WTC11 (cell line): ENCODE results near the gene PNCK.

Source experiments
- AFF4 ChIP-seq: sonication (generic); formaldehyde crosslinking; IDR thresholded peaks from 2 replicates; pipeline ENCODE4 v1.8.1; 2023; ENCODE audit warnings: mild to moderate bottlenecking, missing genetic modification reagents, borderline replicate concordance
- CREM ChIP-seq: sonication (generic); formaldehyde crosslinking; IDR thresholded peaks from 2 replicates; pipeline ENCODE4 v1.8.1; 2022; ENCODE audit warnings: mild to moderate bottlenecking, missing genetic modification reagents, moderate library complexity
- CTCF ChIP-seq: fragments of 200-600 bp; IDR thresholded peaks from 2 replicates; pipeline ENCODE4 v1.8.0; 2022; ENCODE audit warnings: antibody characterized with exemption
- JUN ChIP-seq: sonication (generic); formaldehyde crosslinking; IDR thresholded peaks from 2 replicates; pipeline ENCODE4 v1.8.0; 2023; ENCODE audit warnings: mild to moderate bottlenecking, missing genetic modification reagents
- KAT7 ChIP-seq: sonication (generic); formaldehyde crosslinking; IDR thresholded peaks from 2 replicates; pipeline ENCODE4 v1.8.1; 2023; ENCODE audit warnings: missing genetic modification reagents, mild to moderate bottlenecking, borderline replicate concordance
- RELA ChIP-seq: sonication (generic); formaldehyde crosslinking; IDR thresholded peaks from 2 replicates; pipeline ENCODE4 v1.8.1; 2022; ENCODE audit warnings: missing genetic modification reagents, mild to moderate bottlenecking, borderline replicate concordance
- TCF7 ChIP-seq: sonication (generic); formaldehyde crosslinking; IDR thresholded peaks from 2 replicates; pipeline ENCODE4 v1.8.0; 2022; ENCODE audit warnings: mild to moderate bottlenecking, low read depth, missing genetic modification reagents, moderate library complexity
- TEAD4 ChIP-seq: sonication (generic); formaldehyde crosslinking; IDR thresholded peaks from 2 replicates; pipeline ENCODE4 v1.8.0; 2022; ENCODE audit warnings: mild to moderate bottlenecking, missing genetic modification reagents

- TF ChIP-seq RELA (no peak), CREM (no peak), TCF7 (CRISPR knock-in tag) (no peak), TEAD4 (CRISPR knock-in tag) (no peak), AFF4 (CRISPR knock-in tag) (no peak), CTCF (no peak), KAT7 (CRISPR knock-in tag) (no peak), JUN (no peak)
Observed at GRCh38 chrX:153693216-153694086, 19.8 kb upstream of the PNCK start.
